ENCODE results near the gene TDRD10.

Gene TDRD10

GRCh38 chr1:154468535-154469250, 33.3 kb upstream of the TDRD10 start:
- H2AFZ ChIP-seq (ENCODE audit: low read length) = no peak overlapping the region
- TF ChIP-seq EZH2phosphoT487 (IDR thresholded peaks at IDR 0.05; ENCODE audit: low read length) = no peak
- TF ChIP-seq EZH2 (optimal IDR thresholded peaks at IDR 0.05; ENCODE audit: low read depth, low read length) = no peak
- no peak for TF ChIP-seq CTCF (IDR thresholded peaks at IDR 0.05; ENCODE audit: low read length)
- H4K20me1 ChIP-seq (ENCODE audit: insufficient read depth, low read length) = no peaks in the 10 kb centered on the region
- H3K36me3 ChIP-seq (replicated peaks; ENCODE audit: insufficient read depth, low read length) = no peaks in the 10 kb centered on the region; the same call in 1 of the 2 replicates
- no peaks in the 10 kb centered on the region for H3K27me3 ChIP-seq (replicated peaks; ENCODE audit: insufficient read depth, low read length)
- H3K79me2 ChIP-seq (ENCODE audit: low read length) = no peaks in the 10 kb centered on the region
- no peak overlapping the region for H3K27ac ChIP-seq (ENCODE audit: low read length)
- peaks cover 35% of the 10 kb centered on the region for H3F3A ChIP-seq (ENCODE audit: insufficient read depth, low read length)
- H3K4me2 ChIP-seq (ENCODE audit: low read depth, low read length) = no peak overlapping the region
- H3K4me3 ChIP-seq (ENCODE audit: low read length) = no peak overlapping the region
- DNase-seq = no peak
- H3K4me1 ChIP-seq (ENCODE audit: low read length) = peaks cover 8% of the 10 kb centered on the region; the same call in 1 of the 2 replicates
- no peaks in the 10 kb centered on the region for H3K9me3 ChIP-seq (replicated peaks; ENCODE audit: insufficient read depth, low read length)
- no peaks in the 10 kb centered on the region for H3K9me2 ChIP-seq (replicated peaks; ENCODE audit: insufficient read depth, low read length)
- H3K9ac ChIP-seq (ENCODE audit: low read length) = no peak overlapping the region

GRCh38 chr1:154469844-154470560, 32.0 kb upstream of the TDRD10 start:
- no peak for DNase-seq
- Histone ChIP-seq H3K9me3 (replicated peaks; ENCODE audit: insufficient read depth, low read length) (no peaks in the 10 kb centered on the region), H3F3A (ENCODE audit: insufficient read depth, low read length) (peaks cover 35% of the 10 kb centered on the region), H3K79me2 (ENCODE audit: low read length) (no peaks in the 10 kb centered on the region), H2AFZ (ENCODE audit: low read length) (no peak overlapping the region), H3K27me3 (replicated peaks; ENCODE audit: insufficient read depth, low read length) (no peaks in the 10 kb centered on the region), H3K36me3 (replicated peaks; ENCODE audit: insufficient read depth, low read length) (no peaks in the 10 kb centered on the region; the same call in 1 of the 2 replicates), H3K27ac (ENCODE audit: low read length) (no peak overlapping the region), H3K9me2 (replicated peaks; ENCODE audit: insufficient read depth, low read length) (no peaks in the 10 kb centered on the region), H3K4me3 (ENCODE audit: low read length) (no peak overlapping the region), H3K4me2 (ENCODE audit: low read depth, low read length) (no peak overlapping the region), H4K20me1 (ENCODE audit: insufficient read depth, low read length) (no peaks in the 10 kb centered on the region), H3K4me1 (ENCODE audit: low read length) (peaks cover 8% of the 10 kb centered on the region; the same call in 1 of the 2 replicates), H3K9ac (ENCODE audit: low read length) (no peak overlapping the region)
- TF ChIP-seq EZH2phosphoT487 (IDR thresholded peaks at IDR 0.05; ENCODE audit: low read length) = no peak
- TF ChIP-seq CTCF (IDR thresholded peaks at IDR 0.05; ENCODE audit: low read length) = no peak
- TF ChIP-seq EZH2 (optimal IDR thresholded peaks at IDR 0.05; ENCODE audit: low read depth, low read length) = no peak

- Histone ChIP-seq H3K4me1 (ENCODE audit: low read length) (peaks cover 1% of the 10 kb centered on the region; the same call in 1 of the 2 replicates), H3K9me2 (replicated peaks; ENCODE audit: insufficient read depth, low read length) (no peaks in the 10 kb centered on the region), H4K20me1 (ENCODE audit: insufficient read depth, low read length) (no peaks in the 10 kb centered on the region), H3K9me3 (replicated peaks; ENCODE audit: insufficient read depth, low read length) (no peaks in the 10 kb centered on the region), H2AFZ (ENCODE audit: low read length) (no peak overlapping the region), H3K9ac (ENCODE audit: low read length) (no peak overlapping the region), H3K27ac (ENCODE audit: low read length) (no peak overlapping the region), H3F3A (ENCODE audit: insufficient read depth, low read length) (peaks cover 29% of the 10 kb centered on the region), H3K36me3 (replicated peaks; ENCODE audit: insufficient read depth, low read length) (no peaks in the 10 kb centered on the region), H3K4me3 (ENCODE audit: low read length) (no peak overlapping the region), H3K27me3 (replicated peaks; ENCODE audit: insufficient read depth, low read length) (no peaks in the 10 kb centered on the region), H3K79me2 (ENCODE audit: low read length) (no peaks in the 10 kb centered on the region), H3K4me2 (ENCODE audit: low read depth, low read length) (no peak overlapping the region)
- TF ChIP-seq EZH2phosphoT487 (IDR thresholded peaks at IDR 0.05; ENCODE audit: low read length) = no peak
- no peak for TF ChIP-seq CTCF (IDR thresholded peaks at IDR 0.05; ENCODE audit: low read length)
- no peak for TF ChIP-seq EZH2 (optimal IDR thresholded peaks at IDR 0.05; ENCODE audit: low read depth, low read length)
- no peak for DNase-seq
These were observed 30.7 kb upstream of the TDRD10 start for GRCh38 chr1:154471304-154471703.

All from MM.1S (cell line).